ENCODE results near the gene AGFG2. TPM values are rescaled to one million over a fixed set of nuclear protein-coding genes. Genes with fewer than 3 reads are reported as not detected.
A peak's percentile ranks its signal among the peaks of the same experiment; 100 is the strongest.

The AGFG2 gene
- total RNA-seq, 1 experiment from 2014 or later: 42.5 TPM

DNA sequence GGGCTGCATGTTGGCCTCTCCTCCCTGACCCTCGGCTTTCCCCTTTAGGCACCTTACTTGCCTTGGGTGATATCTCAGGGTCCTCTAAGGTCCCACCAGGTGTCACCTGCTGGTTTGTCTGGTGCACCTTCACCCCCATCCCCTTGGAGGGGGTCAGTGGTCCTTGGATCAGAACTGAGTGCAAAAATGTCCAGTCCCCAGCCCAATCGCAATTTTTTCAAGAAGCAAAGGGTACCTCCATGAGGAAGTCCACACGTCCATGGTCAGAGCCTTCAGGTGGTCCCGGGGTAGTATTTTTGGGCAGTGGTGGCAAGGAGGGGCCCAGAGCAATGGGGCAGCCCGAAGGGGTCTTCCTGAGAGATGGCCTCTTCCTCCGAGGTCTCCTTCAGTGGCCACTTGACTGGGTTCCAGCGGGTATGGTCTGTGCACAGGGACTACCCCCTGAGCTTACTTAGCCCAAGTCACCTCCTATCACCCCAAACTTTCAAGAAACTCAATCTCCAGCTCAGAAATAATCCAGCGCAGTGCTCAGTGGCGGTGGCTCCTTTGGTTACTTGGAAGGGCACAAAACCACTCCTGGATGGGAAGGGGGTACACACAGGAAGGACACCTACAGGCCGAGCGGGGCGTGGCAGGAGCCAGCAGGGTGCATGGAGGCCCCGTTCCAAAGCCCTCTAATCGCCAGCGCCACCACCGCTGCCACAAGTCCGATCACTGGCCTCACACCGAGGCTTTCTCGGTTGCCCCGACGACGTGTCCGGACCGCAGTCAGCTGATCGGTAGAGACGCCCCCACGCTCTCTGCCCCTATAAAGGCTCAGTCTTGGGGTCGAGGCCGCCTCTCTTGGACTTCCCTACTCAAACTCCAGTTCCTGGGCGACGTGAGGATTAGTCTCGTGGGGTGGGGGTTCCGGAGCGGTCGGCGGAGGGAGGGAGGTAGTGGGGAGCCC lies 30.2 kb downstream of the AGFG2 start:
- no peaks in the 10 kb centered on the region for H3K27me3 ChIP-seq (ENCODE audit: control insufficient read depth, insufficient read depth, low read length)
- H3K27ac ChIP-seq (ENCODE audit: low read length): no peak overlapping the region
- H3K36me3 ChIP-seq (ENCODE audit: control insufficient read depth, insufficient read depth, low read length): no peaks in the 10 kb centered on the region
- in situ Hi-C loops (cut with HindIII; ENCODE audit: low pct_unique_long_range_greater_than_20kb, low sequenced_read_pairs) (no loop called here), intact Hi-C loops (cut with micrococcal nuclease; ENCODE audit: unreplicated experiment) (no loop called here)
- CTCF ChIA-PET: interaction anchor here (0.6 to 1.1 kb wide), 4 partner anchors 17 to 100 kb away, joined by 3 to 4 read pairs (median 4); partner anchors contain the start of genes FBXO24 and LRCH4
- POLR2A ChIA-PET: interaction anchor here (0.5 kb wide), 1 partner anchor 39 kb away, joined by 5 read pairs; no protein-coding TSS in a partner anchor
- DNase-seq (ENCODE audit: low read depth, low spot score) (no peak), ATAC-seq (peak; percentile 32)
- H3K4me3 ChIP-seq (ENCODE audit: low read depth in 2 of 2, low read length in 2 of 2): no peak overlapping the region; a peak in 1 of 4 replicates
- H3K9me3 ChIP-seq (ENCODE audit: control insufficient read depth, insufficient read depth, low read depth, low read length): no peaks in the 10 kb centered on the region
- TF ChIP-seq, protein P1, sequence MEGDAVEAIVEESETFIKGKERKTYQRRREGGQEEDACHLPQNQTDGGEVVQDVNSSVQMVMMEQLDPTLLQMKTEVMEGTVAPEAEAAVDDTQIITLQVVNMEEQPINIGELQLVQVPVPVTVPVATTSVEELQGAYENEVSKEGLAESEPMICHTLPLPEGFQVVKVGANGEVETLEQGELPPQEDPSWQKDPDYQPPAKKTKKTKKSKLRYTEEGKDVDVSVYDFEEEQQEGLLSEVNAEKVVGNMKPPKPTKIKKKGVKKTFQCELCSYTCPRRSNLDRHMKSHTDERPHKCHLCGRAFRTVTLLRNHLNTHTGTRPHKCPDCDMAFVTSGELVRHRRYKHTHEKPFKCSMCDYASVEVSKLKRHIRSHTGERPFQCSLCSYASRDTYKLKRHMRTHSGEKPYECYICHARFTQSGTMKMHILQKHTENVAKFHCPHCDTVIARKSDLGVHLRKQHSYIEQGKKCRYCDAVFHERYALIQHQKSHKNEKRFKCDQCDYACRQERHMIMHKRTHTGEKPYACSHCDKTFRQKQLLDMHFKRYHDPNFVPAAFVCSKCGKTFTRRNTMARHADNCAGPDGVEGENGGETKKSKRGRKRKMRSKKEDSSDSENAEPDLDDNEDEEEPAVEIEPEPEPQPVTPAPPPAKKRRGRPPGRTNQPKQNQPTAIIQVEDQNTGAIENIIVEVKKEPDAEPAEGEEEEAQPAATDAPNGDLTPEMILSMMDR (IDR thresholded peaks at IDR 0.05): peak; percentile 74
- no peak for TF ChIP-seq SIN3A (IDR thresholded peaks at IDR 0.05; ENCODE audit: borderline replicate concordance, insufficient read depth, low read depth, low read length)
- no TSS peak for BruUV-seq (replicated peaks)
- peaks cover 45% of the 10 kb centered on the region for H3K4me1 ChIP-seq (ENCODE audit: control insufficient read depth, insufficient read depth, low read length)

DNA sequence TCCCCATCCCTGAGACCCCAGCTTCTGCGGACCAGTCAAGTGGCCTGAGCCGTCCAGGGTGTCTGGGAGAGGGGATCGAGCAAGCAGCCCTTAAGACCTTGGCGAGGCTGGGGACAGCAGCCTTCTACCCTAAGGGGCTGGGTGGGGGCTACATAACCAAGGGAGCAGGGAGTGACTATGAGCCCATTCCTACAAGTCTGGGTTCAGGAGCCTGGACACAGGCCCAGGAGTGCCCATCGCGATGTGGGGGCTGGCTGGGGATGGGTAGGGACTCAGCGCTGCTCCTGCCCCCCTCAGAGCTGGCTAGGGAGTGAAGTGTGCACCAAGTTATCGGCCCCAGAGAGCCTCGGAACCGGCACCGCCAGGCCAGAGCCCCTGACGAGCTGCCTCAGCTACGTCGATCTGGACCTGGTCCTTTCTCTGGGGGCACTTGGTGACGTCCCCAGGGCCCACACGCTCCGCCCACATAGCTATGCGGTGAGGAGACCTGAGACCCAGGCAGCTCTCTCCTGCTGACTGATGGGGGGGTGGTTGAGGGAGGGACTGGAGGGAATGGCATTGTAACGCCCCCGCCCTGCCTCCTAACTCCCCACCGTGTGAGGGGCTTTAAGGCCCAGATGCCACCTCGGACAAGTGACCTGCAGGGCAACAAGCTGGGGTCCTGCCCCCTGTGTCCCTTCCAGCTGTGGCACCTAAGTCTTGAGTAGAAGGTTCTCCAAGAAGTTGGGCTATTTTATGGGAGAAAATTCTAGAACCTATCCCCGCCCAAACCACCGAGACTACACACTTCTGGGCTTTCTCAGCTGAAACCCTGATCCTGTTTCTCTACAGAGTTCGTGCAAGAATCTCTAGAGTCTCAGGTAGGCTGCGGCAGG lies 32.2 kb downstream of the AGFG2 start:
- no peak overlapping the region for H3K4me3 ChIP-seq (ENCODE audit: low read depth in 2 of 2, low read length in 2 of 2)
- no peaks in the 10 kb centered on the region for H3K36me3 ChIP-seq (ENCODE audit: control insufficient read depth, insufficient read depth, low read length)
- no peaks in the 10 kb centered on the region for H3K27me3 ChIP-seq (ENCODE audit: control insufficient read depth, insufficient read depth, low read length)
- ChIA-PET CTCF (interaction anchor here (0.6 kb wide), 2 partner anchors 18 to 127 kb away, joined by 3 to 6 read pairs; no protein-coding TSS in a partner anchor), POLR2A (interaction anchor here (0.6 kb wide), 1 partner anchor 475 kb away, joined by 3 read pairs; no protein-coding TSS in a partner anchor)
- in situ Hi-C loops (cut with HindIII; ENCODE audit: low pct_unique_long_range_greater_than_20kb, low sequenced_read_pairs): no loop called here
- H3K4me1 ChIP-seq (ENCODE audit: control insufficient read depth, insufficient read depth, low read length): peaks cover 44% of the 10 kb centered on the region
- H3K9me3 ChIP-seq (ENCODE audit: control insufficient read depth, insufficient read depth, low read depth, low read length): no peaks in the 10 kb centered on the region
- intact Hi-C loops (cut with micrococcal nuclease; ENCODE audit: unreplicated experiment): no loop called here
- no peak overlapping the region; the same call in 1 of the 2 replicates for H3K27ac ChIP-seq (ENCODE audit: low read length)
- BruUV-seq (replicated peaks): no TSS peak
- ATAC-seq (no peak), DNase-seq (ENCODE audit: low read depth, low spot score) (no peak)
- TF ChIP-seq, protein P2, sequence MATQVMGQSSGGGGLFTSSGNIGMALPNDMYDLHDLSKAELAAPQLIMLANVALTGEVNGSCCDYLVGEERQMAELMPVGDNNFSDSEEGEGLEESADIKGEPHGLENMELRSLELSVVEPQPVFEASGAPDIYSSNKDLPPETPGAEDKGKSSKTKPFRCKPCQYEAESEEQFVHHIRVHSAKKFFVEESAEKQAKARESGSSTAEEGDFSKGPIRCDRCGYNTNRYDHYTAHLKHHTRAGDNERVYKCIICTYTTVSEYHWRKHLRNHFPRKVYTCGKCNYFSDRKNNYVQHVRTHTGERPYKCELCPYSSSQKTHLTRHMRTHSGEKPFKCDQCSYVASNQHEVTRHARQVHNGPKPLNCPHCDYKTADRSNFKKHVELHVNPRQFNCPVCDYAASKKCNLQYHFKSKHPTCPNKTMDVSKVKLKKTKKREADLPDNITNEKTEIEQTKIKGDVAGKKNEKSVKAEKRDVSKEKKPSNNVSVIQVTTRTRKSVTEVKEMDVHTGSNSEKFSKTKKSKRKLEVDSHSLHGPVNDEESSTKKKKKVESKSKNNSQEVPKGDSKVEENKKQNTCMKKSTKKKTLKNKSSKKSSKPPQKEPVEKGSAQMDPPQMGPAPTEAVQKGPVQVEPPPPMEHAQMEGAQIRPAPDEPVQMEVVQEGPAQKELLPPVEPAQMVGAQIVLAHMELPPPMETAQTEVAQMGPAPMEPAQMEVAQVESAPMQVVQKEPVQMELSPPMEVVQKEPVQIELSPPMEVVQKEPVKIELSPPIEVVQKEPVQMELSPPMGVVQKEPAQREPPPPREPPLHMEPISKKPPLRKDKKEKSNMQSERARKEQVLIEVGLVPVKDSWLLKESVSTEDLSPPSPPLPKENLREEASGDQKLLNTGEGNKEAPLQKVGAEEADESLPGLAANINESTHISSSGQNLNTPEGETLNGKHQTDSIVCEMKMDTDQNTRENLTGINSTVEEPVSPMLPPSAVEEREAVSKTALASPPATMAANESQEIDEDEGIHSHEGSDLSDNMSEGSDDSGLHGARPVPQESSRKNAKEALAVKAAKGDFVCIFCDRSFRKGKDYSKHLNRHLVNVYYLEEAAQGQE (IDR thresholded peaks at IDR 0.05; ENCODE audit: insufficient read depth in 1 of 2, low read depth in 2 of 2, low read length in 1 of 2): no peak
- no peak for TF ChIP-seq SIN3A (IDR thresholded peaks at IDR 0.05; ENCODE audit: borderline replicate concordance, insufficient read depth, low read depth, low read length)
- TF ChIP-seq, protein P1 (IDR thresholded peaks at IDR 0.05): no peak
- no peak for TF ChIP-seq TCF7L2 (IDR thresholded peaks at IDR 0.05; ENCODE audit: low read depth, low read length)
- no peak for TF ChIP-seq POLR2AphosphoS5 (IDR thresholded peaks at IDR 0.05; ENCODE audit: low read depth, low read length)

All from Panc1 (cell line).